Liver (tissue), 3 donors: ENCODE results near the gene SAMD5.

Experiments used
- ATF3 ChIP-seq: IDR thresholded peaks from 2 replicates; pipeline ENCODE4 v1.6.1; 2016; ENCODE audit warnings: antibody characterized with exemption
- EGR1 ChIP-seq, 2 donors: IDR thresholded peaks; 2 replicates each; pipeline ENCODE4 v1.6.1; 2016 to 2018; ENCODE audit warnings: antibody characterized with exemption in 2 of 2, low read depth in 2 of 2
- GABPA ChIP-seq, 2 donors: IDR thresholded peaks in 1 of 2; conservative IDR thresholded peaks in 1 of 2; 2 replicates each; pipeline ENCODE4 v1.6.1; 2016; ENCODE audit warnings: antibody characterized with exemption in 2 of 2, mild to moderate bottlenecking in 1 of 2, moderate library complexity in 1 of 2
- JUND ChIP-seq, 2 donors: IDR thresholded peaks; 2 replicates each; pipeline ENCODE4 v1.6.1; 2016; ENCODE audit warnings: antibody characterized with exemption in 2 of 2
- RAD21 ChIP-seq, 2 donors: IDR thresholded peaks; 2 replicates each; pipeline ENCODE4 v1.6.1; 2016; ENCODE audit warnings: antibody characterized with exemption in 2 of 2, mild to moderate bottlenecking in 2 of 2
- REST ChIP-seq: IDR thresholded peaks from 2 replicates; pipeline ENCODE4 v1.6.1; 2016; ENCODE audit warnings: antibody characterized with exemption, mild to moderate bottlenecking
- RXRA ChIP-seq, 2 donors: IDR thresholded peaks; 2 replicates each; pipeline ENCODE4 v1.6.1; 2017 to 2018; ENCODE audit warnings: antibody characterized with exemption in 2 of 2, mild to moderate bottlenecking in 1 of 2
- SP1 ChIP-seq: IDR thresholded peaks from 2 replicates; pipeline ENCODE4 v1.6.1; 2018; ENCODE audit warnings: antibody characterized with exemption, mild to moderate bottlenecking
- TAF1 ChIP-seq: conservative IDR thresholded peaks from 2 replicates; pipeline ENCODE4 v1.6.1; 2016; ENCODE audit warnings: antibody characterized with exemption, mild to moderate bottlenecking
- YY1 ChIP-seq: IDR thresholded peaks from 2 replicates; pipeline ENCODE4 v1.6.1; 2016; ENCODE audit warnings: antibody characterized with exemption, mild to moderate bottlenecking
- ZBTB33 ChIP-seq: IDR thresholded peaks from 2 replicates; pipeline ENCODE4 v1.6.1; 2016; ENCODE audit warnings: antibody characterized with exemption
- TF ChIP-seq, protein P1 (sequence below): fragments of 150-350 bp; IDR thresholded peaks from 2 replicates; pipeline ENCODE4 v1.5.1; 2017; ENCODE audit warnings: improper control_type of control experiment, low read depth, low read length; ENCODE audit not compliant: missing input control
- donor health status: healthy.
- donor health status: healthy.

DNA sequence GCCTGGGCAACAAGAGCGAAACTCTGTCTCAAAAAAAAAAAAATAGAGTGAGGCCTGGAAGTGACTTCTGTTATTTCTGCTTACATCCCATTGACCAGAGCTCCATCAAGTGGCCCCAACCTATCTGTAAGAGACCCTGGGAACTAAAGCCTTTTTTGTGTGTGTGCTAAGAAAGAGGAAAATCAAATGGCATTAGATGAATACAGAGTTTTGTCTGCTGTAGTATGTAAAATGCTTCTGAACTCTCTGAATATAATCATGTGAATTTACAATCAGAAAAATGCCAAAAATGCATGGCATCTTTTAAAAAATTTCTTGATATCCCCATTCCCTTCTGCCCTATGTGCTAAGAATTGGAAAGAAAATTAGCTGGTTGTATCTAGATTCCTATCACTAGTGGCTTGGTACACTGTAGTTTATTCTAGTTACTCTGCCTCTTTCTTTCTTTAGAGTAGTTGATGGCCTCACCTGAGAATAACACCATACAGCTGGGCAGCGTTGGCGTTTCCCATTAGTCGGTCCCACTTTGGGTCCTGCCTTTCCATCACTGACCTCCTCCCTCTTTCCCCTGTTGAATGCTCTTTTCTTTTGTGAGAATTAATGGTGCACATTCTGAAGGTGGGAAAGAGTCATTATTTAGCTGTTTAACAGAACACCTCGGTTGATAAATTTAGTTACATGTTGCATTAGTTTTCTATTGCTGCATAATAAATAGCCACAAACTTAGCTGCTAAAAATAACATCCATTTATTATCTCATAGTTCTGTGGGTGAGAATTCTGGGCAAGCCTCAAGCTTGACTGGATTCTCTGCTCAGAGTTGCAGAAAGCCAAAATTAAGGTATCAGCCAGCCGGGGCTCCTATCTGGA lies 38.2 kb downstream of the SAMD5 start:
- TF ChIP-seq, protein P1, sequence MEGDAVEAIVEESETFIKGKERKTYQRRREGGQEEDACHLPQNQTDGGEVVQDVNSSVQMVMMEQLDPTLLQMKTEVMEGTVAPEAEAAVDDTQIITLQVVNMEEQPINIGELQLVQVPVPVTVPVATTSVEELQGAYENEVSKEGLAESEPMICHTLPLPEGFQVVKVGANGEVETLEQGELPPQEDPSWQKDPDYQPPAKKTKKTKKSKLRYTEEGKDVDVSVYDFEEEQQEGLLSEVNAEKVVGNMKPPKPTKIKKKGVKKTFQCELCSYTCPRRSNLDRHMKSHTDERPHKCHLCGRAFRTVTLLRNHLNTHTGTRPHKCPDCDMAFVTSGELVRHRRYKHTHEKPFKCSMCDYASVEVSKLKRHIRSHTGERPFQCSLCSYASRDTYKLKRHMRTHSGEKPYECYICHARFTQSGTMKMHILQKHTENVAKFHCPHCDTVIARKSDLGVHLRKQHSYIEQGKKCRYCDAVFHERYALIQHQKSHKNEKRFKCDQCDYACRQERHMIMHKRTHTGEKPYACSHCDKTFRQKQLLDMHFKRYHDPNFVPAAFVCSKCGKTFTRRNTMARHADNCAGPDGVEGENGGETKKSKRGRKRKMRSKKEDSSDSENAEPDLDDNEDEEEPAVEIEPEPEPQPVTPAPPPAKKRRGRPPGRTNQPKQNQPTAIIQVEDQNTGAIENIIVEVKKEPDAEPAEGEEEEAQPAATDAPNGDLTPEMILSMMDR: no peak
- TF ChIP-seq RAD21 (IDR thresholded peaks at IDR 0.05) (peak; percentile 9 to 23), EGR1 (IDR thresholded peaks at IDR 0.05; ENCODE audit: low read depth in 2 of 2) (no peak), REST (no peak), SP1 (no peak), TAF1 (no peak), YY1 (no peak), ZBTB33 (no peak), RXRA (IDR thresholded peaks at IDR 0.05) (no peak), GABPA (IDR thresholded peaks at IDR 0.05 in 1 of 2, conservative IDR thresholded peaks at IDR 0.05 in 1 of 2) (no peak), JUND (IDR thresholded peaks at IDR 0.05) (no peak), ATF3 (no peak)
